Large intestine (tissue), 3 donors: ENCODE results near the gene RSAD2. TPM values are rescaled to one million over a fixed set of nuclear protein-coding genes. Genes with fewer than 3 reads are reported as not detected.

Experiments
- DNase-seq, 2 donors: peaks; one replicate each; pipeline versions ENCODE4 v3.0.0 to v3.0.0-alpha.2; 2013
- H3K27ac ChIP-seq: one replicate; pipeline ENCODE4 v1.5.1; 2013; ENCODE audit warnings: low read length
- H3K27me3 ChIP-seq: 2 replicates; pipeline ENCODE4 v1.6.1; 2013; ENCODE audit warnings: low read length; ENCODE audit not compliant: control insufficient read depth, insufficient read depth
- H3K36me3 ChIP-seq: 2 replicates; pipeline ENCODE4 v1.6.1; 2013; ENCODE audit warnings: low read length; ENCODE audit not compliant: control insufficient read depth, insufficient read depth
- H3K4me1 ChIP-seq: one replicate; pipeline ENCODE4 v1.6.1; 2013; ENCODE audit warnings: low read length; ENCODE audit not compliant: control insufficient read depth, insufficient read depth
- H3K4me3 ChIP-seq: one replicate; pipeline ENCODE4 v1.5.1; 2013; ENCODE audit warnings: low read length
- H3K9me3 ChIP-seq: one replicate; pipeline ENCODE4 v1.6.1; 2013; ENCODE audit warnings: mild to moderate bottlenecking, low read depth, low read length, moderate library complexity; ENCODE audit not compliant: control insufficient read depth
- WGBS: methylation state at CpG from one replicate; pipeline ENCODE4 v1.1.5; 2013; ENCODE audit warnings: low lambda C conversion rate; ENCODE audit not compliant: insufficient coverage; 5-methylcytosine and 5-hydroxymethylcytosine counted together
- polyA plus RNA-seq: library from polyadenylated mRNA; unstranded; fragments of 120-200 nt; gene quantifications from one replicate; pipeline ENCODE4 v1.2.1, GENCODE V29; 2013

Gene RSAD2
- polyA plus RNA-seq, 1 donor = 3.7 TPM

DNA sequence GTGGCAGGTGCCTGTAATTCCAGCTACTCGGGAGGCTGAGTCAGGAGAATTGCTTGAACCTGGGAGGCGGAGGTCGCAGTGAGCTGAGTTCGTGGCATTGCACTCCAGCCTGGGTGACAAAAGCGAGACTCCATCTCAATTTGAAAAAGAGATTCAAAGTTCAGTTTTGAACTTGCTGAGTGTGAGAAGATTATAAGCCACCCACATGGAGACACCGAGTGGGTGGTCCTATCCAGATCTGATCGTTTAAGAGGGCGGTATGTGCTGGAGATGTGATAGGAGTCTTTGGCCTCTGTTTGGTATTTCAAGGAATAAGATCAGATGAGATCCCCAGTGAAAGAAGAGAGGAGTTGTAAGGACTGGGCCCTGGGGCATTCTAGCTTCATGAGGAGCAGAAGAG, 65.3 kb downstream of the RSAD2 start:
- 100% methylated on average over 1 of the region's 8 CpGs for WGBS
- H3K27ac ChIP-seq = no peak overlapping the region
- H3K4me1 ChIP-seq = no peaks in the 10 kb centered on the region
- H3K36me3 ChIP-seq = no peaks in the 10 kb centered on the region
- H3K27me3 ChIP-seq = no peaks in the 10 kb centered on the region
- H3K9me3 ChIP-seq = no peaks in the 10 kb centered on the region
- DNase-seq = no peak
- H3K4me3 ChIP-seq = no peak overlapping the region

DNA sequence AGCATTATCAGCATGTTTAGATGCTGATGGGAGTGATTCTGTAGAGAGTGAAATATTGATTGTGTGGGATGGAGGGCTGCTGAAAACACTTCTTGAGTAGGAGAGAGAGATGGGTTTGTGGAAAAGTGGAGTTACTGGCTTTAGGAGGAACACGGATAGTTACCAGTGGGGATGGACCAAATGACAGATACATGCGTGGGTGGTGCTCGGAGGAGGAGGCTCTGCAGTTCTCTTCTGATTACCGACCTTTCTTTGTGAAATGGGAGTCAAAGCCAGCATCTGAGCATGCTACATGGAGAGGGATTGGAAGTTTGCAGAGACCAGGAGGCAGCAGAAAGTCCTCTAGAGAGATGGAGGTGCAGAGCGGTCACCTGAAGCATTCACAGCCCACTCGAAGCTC, 65.9 kb downstream of the RSAD2 start:
- H3K27me3 ChIP-seq = no peaks in the 10 kb centered on the region
- WGBS = 100% methylated on average over 1 of the region's 6 CpGs
- H3K27ac ChIP-seq = no peak overlapping the region
- no peaks in the 10 kb centered on the region for H3K9me3 ChIP-seq
- H3K36me3 ChIP-seq = no peaks in the 10 kb centered on the region
- H3K4me1 ChIP-seq = no peaks in the 10 kb centered on the region
- DNase-seq = no peak
- no peak overlapping the region for H3K4me3 ChIP-seq

DNA sequence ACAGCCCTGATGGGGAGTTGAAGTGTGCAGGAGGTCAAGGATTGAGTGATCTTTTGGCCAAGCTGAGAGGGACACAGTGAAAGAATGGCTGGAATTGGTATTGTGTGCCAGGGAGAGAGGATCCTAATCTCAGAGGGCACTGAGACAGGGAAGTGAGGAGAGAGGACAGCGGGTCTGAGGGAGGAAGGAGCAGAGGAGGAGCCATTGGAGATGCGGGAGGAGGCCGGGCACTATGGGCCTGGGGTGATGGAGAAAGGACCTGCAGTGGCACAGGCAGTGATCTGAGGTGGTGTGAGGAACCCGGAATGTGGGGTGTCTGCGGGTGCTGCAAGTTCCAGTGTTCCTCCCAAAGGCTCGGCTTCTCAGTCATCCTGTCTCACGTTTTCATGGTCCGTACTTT, 66.4 kb downstream of the RSAD2 start:
- no peak overlapping the region for H3K27ac ChIP-seq
- no peak for DNase-seq
- WGBS = no CpG with 5 or more reads among the region's 8 CpGs

DNA sequence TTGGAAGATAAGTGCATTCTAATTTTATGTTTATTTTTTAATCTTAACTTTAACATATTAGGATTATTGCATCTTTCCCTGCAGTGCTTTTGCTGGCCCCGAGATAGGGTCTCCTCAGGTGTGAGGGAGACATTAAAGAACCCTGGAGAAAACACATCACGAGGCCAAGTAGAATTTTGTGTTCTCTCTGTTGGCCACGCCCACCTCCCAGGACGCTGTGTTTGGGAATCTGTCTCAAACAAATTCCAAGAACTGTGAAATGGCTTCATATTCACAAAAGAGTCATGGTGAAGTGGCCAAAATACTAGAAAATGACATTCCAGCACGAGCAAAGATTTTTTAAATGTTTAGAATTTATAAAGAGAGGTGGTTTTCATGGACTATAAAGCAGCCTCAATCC, 67.0 kb downstream of the RSAD2 start:
- DNase-seq = no peak
- H3K36me3 ChIP-seq = no peaks in the 10 kb centered on the region
- H3K4me3 ChIP-seq = no peak overlapping the region
- H3K27me3 ChIP-seq = no peaks in the 10 kb centered on the region
- no peak overlapping the region for H3K27ac ChIP-seq
- no peaks in the 10 kb centered on the region for H3K9me3 ChIP-seq
- no peaks in the 10 kb centered on the region for H3K4me1 ChIP-seq
- 100% methylated on average over 1 of the region's 5 CpGs for WGBS

More for the DNA sequence above, 66.4 kb downstream of the RSAD2 start:
- Histone ChIP-seq H3K4me3 (no peak overlapping the region), H3K36me3 (no peaks in the 10 kb centered on the region), H3K9me3 (no peaks in the 10 kb centered on the region), H3K4me1 (no peaks in the 10 kb centered on the region), H3K27me3 (no peaks in the 10 kb centered on the region)

DNA sequence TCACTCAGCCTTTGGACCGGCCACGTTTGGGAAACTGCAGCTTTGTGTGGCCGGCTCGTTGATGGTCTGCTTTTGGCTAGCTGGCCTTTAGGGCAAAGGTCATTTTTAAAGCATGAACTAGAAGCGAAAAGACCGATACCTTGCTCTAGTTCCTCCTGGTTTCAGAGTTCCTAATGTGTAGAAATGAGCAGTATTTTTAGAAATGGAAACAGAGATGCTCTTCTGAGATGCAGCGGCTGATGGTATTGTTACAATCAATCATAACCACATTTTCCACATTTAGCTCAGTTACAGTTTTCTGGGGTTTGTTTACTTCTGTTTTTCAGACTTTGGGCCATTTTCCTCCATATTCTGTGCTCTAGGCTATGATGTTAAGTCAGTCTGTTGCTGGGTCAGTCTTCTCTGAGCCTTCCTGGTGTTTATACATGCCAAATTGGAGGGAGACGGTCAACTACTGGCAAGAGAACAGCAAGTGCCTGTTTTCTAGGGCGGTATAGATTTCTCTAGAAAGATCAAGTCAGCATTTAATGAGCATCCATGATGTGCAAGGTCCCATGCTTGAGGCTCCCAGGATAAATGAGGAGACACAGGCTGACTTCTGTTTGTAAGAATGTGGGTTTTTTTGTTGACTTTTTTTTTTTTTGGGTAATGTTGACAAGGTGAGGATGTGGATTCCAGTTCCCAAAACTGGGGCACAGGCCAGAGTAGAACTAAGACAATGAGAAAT, 67.7 kb downstream of the RSAD2 start:
- H3K4me1 ChIP-seq = no peaks in the 10 kb centered on the region
- WGBS = 85% methylated on average over 2 of the region's 9 CpGs
- H3K4me3 ChIP-seq = no peak overlapping the region
- H3K27ac ChIP-seq = no peak overlapping the region
- no peaks in the 10 kb centered on the region for H3K27me3 ChIP-seq
- no peak for DNase-seq
- H3K9me3 ChIP-seq = no peaks in the 10 kb centered on the region
- H3K36me3 ChIP-seq = no peaks in the 10 kb centered on the region

DNA sequence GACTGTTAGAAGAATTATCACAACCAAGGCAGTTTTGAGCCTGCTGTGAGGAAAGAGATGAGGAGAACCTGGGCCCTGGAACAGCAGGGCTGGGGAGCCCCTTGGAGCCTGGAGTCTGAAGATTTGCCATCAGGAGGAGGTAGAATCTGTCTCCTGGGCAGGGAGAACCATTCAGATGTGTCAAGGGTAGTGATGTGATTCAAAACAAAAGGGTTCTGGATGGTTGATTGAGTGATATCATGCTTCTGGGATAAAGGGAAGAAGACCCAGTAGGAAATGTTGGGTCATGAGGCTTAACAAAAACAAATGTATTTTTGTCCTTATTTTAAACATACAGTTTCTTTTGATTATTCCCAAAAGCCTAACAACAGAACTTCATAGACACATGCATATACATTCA, 68.2 kb downstream of the RSAD2 start:
- Histone ChIP-seq H3K27me3 (no peaks in the 10 kb centered on the region), H3K9me3 (no peaks in the 10 kb centered on the region), H3K36me3 (no peaks in the 10 kb centered on the region), H3K4me1 (no peaks in the 10 kb centered on the region), H3K4me3 (no peak overlapping the region), H3K27ac (no peak overlapping the region)
- no peak for DNase-seq

DNA sequence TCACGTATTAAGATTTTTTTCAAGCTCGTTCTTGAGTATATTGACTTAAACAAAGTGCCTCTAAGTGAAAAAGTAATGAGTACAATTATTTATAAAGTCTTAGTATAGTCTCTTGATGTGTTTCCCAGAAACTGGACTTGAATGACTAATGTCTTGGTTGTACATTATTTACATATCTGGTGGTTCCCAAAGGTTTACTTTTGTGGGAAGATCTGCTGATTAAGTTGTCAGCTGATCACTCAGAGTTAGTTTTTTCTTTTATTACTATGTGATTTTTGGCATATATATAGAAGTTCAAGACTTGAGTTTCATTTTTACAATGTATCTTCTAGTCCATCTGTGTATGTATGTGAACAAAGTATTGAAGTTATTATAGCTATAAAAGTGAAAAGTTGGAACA, 69.1 kb downstream of the RSAD2 start:
- H3K4me1 ChIP-seq = no peaks in the 10 kb centered on the region
- no peaks in the 10 kb centered on the region for H3K27me3 ChIP-seq
- no peaks in the 10 kb centered on the region for H3K9me3 ChIP-seq
- H3K27ac ChIP-seq = no peak overlapping the region
- 76% methylated on average over 2 of the region's 2 CpGs for WGBS
- no peaks in the 10 kb centered on the region for H3K36me3 ChIP-seq
- no peak for DNase-seq
- H3K4me3 ChIP-seq = no peak overlapping the region

Other genes starting within 250 kb of the RSAD2 start
- 13.3 TPM for gene CMPK2, start 11.9 kb upstream of the RSAD2 start, polyA plus RNA-seq
- gene RNF144A, start 39.6 kb downstream of the RSAD2 start, polyA plus RNA-seq = 7.2 TPM